Right lobe of liver (tissue), 6 donors: Measurements from ENCODE around the gene CCNG2. TPM values are rescaled to one million over a fixed set of nuclear protein-coding genes. Genes with fewer than 3 reads are reported as not detected.

Experiments
- ATAC-seq, 4 donors: fragments of 200-7000 bp; cut with Tn5 transposase; one replicate each; pipeline ENCODE4 v1.9.1; 2020; ENCODE audit warnings: mild to moderate bottlenecking in 4 of 4, moderate library complexity in 4 of 4
- DNase-seq, 3 donors: peaks; one replicate each; pipeline ENCODE4 v3.0.0-alpha.2; 2020
- H3K27ac ChIP-seq, 3 donors: fragments of 200-600 bp; one replicate each; pipeline ENCODE4 v1.8.0; 2022
- H3K27me3 ChIP-seq, 2 donors: fragments of 200-600 bp; one replicate each; pipeline ENCODE4 v1.8.0; 2022
- H3K36me3 ChIP-seq, 4 donors: fragments of 200-600 bp; sonication (generic) in 1 of 4; one replicate each; pipeline versions ENCODE4 v1.5.1 to v1.8.0; 2017 to 2022; ENCODE audit warnings: control low read depth in 1 of 4
- H3K4me1 ChIP-seq, 4 donors: fragments of 200-600 bp; sonication (generic) in 1 of 4; one replicate each; pipeline versions ENCODE4 v1.5.1 to v1.8.0; 2017 to 2022; ENCODE audit warnings: control low read depth in 1 of 4
- H3K4me3 ChIP-seq, 3 donors: fragments of 200-600 bp; one replicate each; pipeline ENCODE4 v1.8.0; 2022
- H3K9me3 ChIP-seq, 4 donors: fragments of 200-600 bp; sonication (generic) in 1 of 4; one replicate each; pipeline versions ENCODE4 v1.5.1 to v1.8.0; 2017 to 2022; ENCODE audit warnings: control low read depth in 1 of 4
- POLR2A ChIP-seq: fragments of 450-650 bp; IDR thresholded peaks from one replicate; pipeline ENCODE4 v1.6.1; 2017; ENCODE audit warnings: antibody characterized with exemption, mild to moderate bottlenecking
- WGBS: methylation state at CpG from one replicate; pipeline ENCODE4 v1.1.6; 2018; ENCODE audit warnings: low coverage, low lambda C conversion rate; ENCODE audit not compliant: insufficient coverage; ENCODE audit errors: missing lambda C conversion rate; 5-methylcytosine and 5-hydroxymethylcytosine counted together
- intact Hi-C, 2 donors: fragments of 100-400 bp; cut with DNase I; formaldehyde crosslinking; loops; one replicate each; pipeline versions ENCODE4 v1.11.2 to v1.14.1; 2022
- total RNA-seq, 6 experiments: library from RNA; depleted of rRNA in 2 of 6; stranded (reverse); fragments of >200 nt in 2 of 6; fragmentation: NEBNext Ultra II Directional in 3 of 6; extraction: Animal tissue kit (Norgen Biotek cat#: 25700) in 3 of 6; gene quantifications; one replicate each; pipeline versions ENCODE4 v1.1.0 to v1.2.4, GENCODE V29; 2016 to 2023
- TF ChIP-seq, protein P1 (sequence below), 4 donors: fragments of 200-600 bp in 3 of 4; fragments of 450-650 bp in 1 of 4; IDR thresholded peaks; one replicate each; pipeline versions ENCODE4 v1.5.1 to v1.8.0; 2016 to 2022; ENCODE audit warnings: antibody characterized with exemption in 4 of 4, mild to moderate bottlenecking in 2 of 4
- donor health status: DM: no; HTN: yes; CAD: no.
- donor health status: DM: no; HTN: no; CAD: no.
- donor health status: DM: no; HTN: no; CAD: no.
- donor health status: DM: no; HTN: yes; CAD: no.
- donor health status: DM: no; HTN: yes; CAD: no.

Gene CCNG2
- total RNA-seq, 6 experiments from 2014 or later: 3.3 to 15.6 (median 6.1) TPM

DNA sequence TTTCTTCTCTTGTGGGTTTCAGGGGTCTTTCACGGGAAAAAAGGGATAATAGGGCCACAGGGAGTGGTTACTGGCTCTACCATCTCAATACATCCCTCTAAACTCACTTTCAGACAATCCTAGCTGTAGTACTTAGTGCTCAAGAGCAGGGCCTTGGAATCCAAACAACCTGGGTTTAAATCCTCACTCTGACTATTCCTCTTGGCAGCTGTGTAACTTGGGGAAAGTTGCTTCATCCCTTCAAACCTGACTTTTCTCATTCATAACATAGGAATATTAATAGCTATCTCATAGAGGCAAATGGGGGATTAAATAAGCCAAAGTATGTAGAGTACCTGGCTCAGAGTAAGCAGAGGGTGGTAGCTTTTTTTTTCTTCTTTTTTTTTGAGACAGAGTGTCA is 32.4 kb downstream of the CCNG2 start:
- WGBS: 14% methylated on average over 1 of the region's 1 CpG
- Histone ChIP-seq H3K36me3 (no peaks in the 10 kb centered on the region), H3K27ac (no peak overlapping the region), H3K27me3 (no peaks in the 10 kb centered on the region), H3K9me3 (no peaks in the 10 kb centered on the region), H3K4me3 (no peak overlapping the region), H3K4me1 (no peaks in the 10 kb centered on the region)
- TF ChIP-seq, protein P1, sequence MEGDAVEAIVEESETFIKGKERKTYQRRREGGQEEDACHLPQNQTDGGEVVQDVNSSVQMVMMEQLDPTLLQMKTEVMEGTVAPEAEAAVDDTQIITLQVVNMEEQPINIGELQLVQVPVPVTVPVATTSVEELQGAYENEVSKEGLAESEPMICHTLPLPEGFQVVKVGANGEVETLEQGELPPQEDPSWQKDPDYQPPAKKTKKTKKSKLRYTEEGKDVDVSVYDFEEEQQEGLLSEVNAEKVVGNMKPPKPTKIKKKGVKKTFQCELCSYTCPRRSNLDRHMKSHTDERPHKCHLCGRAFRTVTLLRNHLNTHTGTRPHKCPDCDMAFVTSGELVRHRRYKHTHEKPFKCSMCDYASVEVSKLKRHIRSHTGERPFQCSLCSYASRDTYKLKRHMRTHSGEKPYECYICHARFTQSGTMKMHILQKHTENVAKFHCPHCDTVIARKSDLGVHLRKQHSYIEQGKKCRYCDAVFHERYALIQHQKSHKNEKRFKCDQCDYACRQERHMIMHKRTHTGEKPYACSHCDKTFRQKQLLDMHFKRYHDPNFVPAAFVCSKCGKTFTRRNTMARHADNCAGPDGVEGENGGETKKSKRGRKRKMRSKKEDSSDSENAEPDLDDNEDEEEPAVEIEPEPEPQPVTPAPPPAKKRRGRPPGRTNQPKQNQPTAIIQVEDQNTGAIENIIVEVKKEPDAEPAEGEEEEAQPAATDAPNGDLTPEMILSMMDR (IDR thresholded peaks at IDR 0.05): no peak
- no peak for TF ChIP-seq POLR2A
- ATAC-seq (no peak), DNase-seq (no peak)
- intact Hi-C loops: no loop called here

GRCh38 chr4:77190053-77190452 is 33.0 kb downstream of the CCNG2 start:
- Histone ChIP-seq H3K4me1 (no peaks in the 10 kb centered on the region), H3K27ac (no peak overlapping the region), H3K36me3 (no peaks in the 10 kb centered on the region), H3K4me3 (no peak overlapping the region), H3K9me3 (no peaks in the 10 kb centered on the region), H3K27me3 (no peaks in the 10 kb centered on the region)
- intact Hi-C loops: no loop called here
- 100% methylated on average over 1 of the region's 1 CpG for WGBS
- TF ChIP-seq POLR2A: no peak
- TF ChIP-seq, protein P1 (IDR thresholded peaks at IDR 0.05): no peak
- no peak for ATAC-seq
- no peak for DNase-seq

GRCh38 chr4:77193046-77193445 is 36.0 kb downstream of the CCNG2 start:
- 86% methylated on average over 8 of the region's 8 CpGs for WGBS
- Histone ChIP-seq H3K9me3 (no peaks in the 10 kb centered on the region), H3K27ac (no peak overlapping the region), H3K4me3 (no peak overlapping the region), H3K36me3 (no peaks in the 10 kb centered on the region), H3K27me3 (no peaks in the 10 kb centered on the region), H3K4me1 (no peaks in the 10 kb centered on the region)
- DNase-seq (no peak), ATAC-seq (no peak)
- TF ChIP-seq, protein P1 (IDR thresholded peaks at IDR 0.05): no peak
- no peak for TF ChIP-seq POLR2A
- intact Hi-C loops: no loop called here

DNA sequence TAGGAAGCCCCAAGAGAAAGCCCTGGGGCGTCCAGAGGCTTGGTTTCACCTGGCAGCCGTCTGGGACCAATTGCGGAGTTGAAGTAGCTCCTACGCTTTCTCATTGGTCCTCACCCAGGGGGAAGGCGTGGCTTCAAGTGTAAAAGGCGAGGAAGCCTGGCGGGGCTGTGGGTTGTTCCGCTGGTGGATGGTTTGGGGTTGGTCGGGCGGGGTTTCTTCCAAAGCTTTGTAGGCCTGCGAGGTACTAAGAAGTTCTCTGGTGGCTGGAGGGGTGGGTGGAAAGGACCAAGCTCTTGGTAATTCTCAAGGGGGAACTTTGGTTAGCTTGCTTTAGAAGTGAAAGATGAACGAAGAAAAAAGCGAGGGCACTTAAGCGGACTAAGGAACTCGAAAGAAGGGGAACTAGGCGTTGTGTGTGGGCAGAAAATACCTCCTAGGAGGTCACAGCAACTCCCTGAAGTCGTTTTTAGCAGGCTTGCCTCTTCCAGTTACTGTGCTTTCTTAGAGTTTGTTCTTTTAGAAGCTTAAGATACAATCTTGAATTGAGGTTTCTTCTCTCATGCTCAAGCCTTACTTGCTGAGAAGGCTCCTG is 36.6 kb downstream of the CCNG2 start:
- DNase-seq (peak; percentile 48 to 70 (median 60)), ATAC-seq (peak; percentile 63 to 81 (median 76))
- Histone ChIP-seq H3K9me3 (no peaks in the 10 kb centered on the region), H3K27ac (no peak overlapping the region), H3K27me3 (no peaks in the 10 kb centered on the region), H3K36me3 (no peaks in the 10 kb centered on the region), H3K4me3 (no peak overlapping the region), H3K4me1 (no peaks in the 10 kb centered on the region)
- 54% methylated on average over 13 of the region's 17 CpGs for WGBS
- intact Hi-C loops: no loop called here
- TF ChIP-seq, protein P1 (IDR thresholded peaks at IDR 0.05): no peak
- peak; percentile 30 for TF ChIP-seq POLR2A

DNA sequence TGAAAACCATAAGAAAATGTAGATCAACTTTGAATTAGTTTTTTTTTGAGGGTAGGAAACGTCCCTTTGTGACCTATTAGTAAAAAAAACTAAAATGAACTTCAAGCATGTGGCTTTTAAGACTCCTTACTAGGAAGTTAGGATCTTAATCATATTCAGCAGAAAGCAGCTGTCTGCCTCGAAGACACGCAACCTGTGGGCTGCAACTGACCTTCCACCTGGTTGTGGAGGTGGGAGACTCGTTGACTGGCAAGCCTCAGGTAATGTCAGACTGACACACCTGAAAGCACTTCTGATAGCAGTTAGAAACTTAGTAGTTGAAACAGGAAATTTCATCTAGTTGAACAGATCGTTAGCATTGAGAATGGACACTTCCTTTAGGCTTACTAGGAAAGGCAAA is 37.4 kb downstream of the CCNG2 start:
- Histone ChIP-seq H3K27me3 (no peaks in the 10 kb centered on the region), H3K9me3 (no peaks in the 10 kb centered on the region), H3K4me1 (no peaks in the 10 kb centered on the region), H3K27ac (no peak overlapping the region), H3K4me3 (no peak overlapping the region), H3K36me3 (no peaks in the 10 kb centered on the region)
- DNase-seq: no peak
- TF ChIP-seq, protein P1 (IDR thresholded peaks at IDR 0.05): no peak
- TF ChIP-seq POLR2A: no peak
- WGBS: 63% methylated on average over 5 of the region's 5 CpGs
- intact Hi-C loops: no loop called here
- ATAC-seq: no peak
